Progenitor cell of endocrine pancreas (in vitro differentiated cells): ENCODE data around the gene CCN5. TPM values are rescaled to one million over a fixed set of nuclear protein-coding genes. Genes with fewer than 3 reads are reported as not detected.

Experiments used
- DNase-seq: peaks from one replicate; pipeline ENCODE4 v3.0.0; 2021; ENCODE audit warnings: low spot score; ENCODE audit not compliant: unreplicated experiment
- H3K27ac Mint-ChIP-seq: 2 replicates; pipeline ENCODE4 v1.8.0; 2021; ENCODE audit warnings: mild to moderate bottlenecking, moderate library complexity, mixed read lengths
- H3K27me3 Mint-ChIP-seq: 2 replicates; pipeline ENCODE4 v1.8.0; 2021; ENCODE audit warnings: mixed read lengths
- H3K36me3 Mint-ChIP-seq: 2 replicates; pipeline ENCODE4 v1.8.0; 2022; ENCODE audit warnings: mixed read lengths; ENCODE audit not compliant: insufficient read depth
- H3K4me1 Mint-ChIP-seq: 2 replicates; pipeline ENCODE4 v1.8.0; 2021; ENCODE audit warnings: low read depth, mixed read lengths
- H3K4me3 Mint-ChIP-seq: 2 replicates; pipeline ENCODE4 v1.8.0; 2021; ENCODE audit warnings: low read depth, mild to moderate bottlenecking, moderate library complexity, mixed read lengths
- H3K9me3 Mint-ChIP-seq: 2 replicates; pipeline ENCODE4 v1.8.0; 2021; ENCODE audit warnings: low read depth, mixed read lengths
- CTCF ChIP-seq: fragments of 200-600 bp; sonication (generic); IDR thresholded peaks from one replicate; pipeline ENCODE4 v1.5.0; 2021; ENCODE audit warnings: antibody characterized with exemption, mild to moderate bottlenecking; ENCODE audit not compliant: unreplicated experiment
- total RNA-seq: library from RNA; stranded (reverse); gene quantifications from 2 replicates; pipeline ENCODE4 v1.2.1, GENCODE V29; 2021

CCN5 gene
- total RNA-seq, 1 donor from 2014 or later: not detected

DNA sequence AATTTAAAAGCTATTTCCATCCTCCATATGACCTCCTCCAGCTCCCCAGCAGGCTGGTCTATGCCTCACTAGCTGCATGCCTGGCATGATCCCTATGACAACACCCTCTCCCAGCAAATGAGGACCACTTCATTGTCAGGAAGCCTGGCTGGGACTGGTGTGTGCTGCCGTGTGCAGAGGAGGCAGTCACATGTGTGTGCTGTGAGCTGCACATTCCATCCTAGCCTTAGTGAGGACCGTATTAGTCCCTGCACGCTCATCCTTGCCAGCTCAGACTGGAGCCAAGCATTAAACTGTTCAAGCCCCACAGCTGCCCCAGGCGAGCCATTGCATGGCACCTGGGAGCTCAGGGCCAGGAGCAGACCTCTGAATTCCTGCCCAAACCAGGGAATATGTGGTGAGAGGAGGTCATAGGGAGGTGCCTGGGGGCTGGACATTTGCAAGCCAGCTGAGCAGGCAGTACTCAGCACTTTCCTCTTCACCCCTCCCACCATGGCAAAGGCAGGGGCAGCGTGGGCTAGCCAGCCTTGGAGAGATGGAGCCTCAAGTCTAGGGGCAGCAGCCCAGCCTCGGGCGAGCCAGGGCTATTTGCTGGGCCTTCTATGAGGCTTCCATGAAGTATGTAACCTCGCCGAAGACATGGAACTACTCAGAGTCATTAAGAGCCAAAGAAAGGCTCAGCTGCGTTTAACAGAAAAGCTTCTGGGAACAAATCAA, 8.7 kb upstream of the CCN5 start:
- H3K4me1 Mint-ChIP-seq: no peaks in the 10 kb centered on the region
- TF ChIP-seq CTCF: no peak
- DNase-seq: no peak
- no peak overlapping the region for H3K4me3 Mint-ChIP-seq
- H3K36me3 Mint-ChIP-seq: no peaks in the 10 kb centered on the region
- H3K27me3 Mint-ChIP-seq: peaks cover 10% of the 10 kb centered on the region
- no peak overlapping the region for H3K27ac Mint-ChIP-seq
- no peaks in the 10 kb centered on the region for H3K9me3 Mint-ChIP-seq

DNA sequence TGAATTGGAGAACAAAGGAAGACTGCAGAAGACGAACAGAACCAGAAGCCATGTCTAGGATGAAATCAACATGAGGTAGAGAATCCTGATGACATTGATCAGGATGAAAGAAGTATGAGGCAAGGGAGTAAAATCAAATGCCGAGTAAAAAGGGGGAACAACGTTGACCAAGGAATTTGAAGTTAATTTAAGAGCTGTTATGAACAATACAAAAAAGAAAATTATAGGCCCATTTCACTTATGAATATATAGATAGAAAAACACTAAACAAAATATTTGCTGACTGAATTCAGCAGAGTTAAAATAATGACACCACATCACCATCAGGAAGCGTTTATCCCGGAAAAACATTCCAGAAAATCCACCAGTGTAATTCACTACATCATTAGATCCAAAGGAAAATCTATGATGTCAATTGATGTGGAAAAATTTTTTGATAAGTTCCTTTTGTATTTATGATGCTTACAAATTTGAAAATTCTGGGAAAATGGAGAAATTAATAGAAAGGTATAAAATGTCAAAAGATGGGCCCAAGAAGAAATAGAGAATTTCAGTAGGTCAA, 8.1 kb upstream of the CCN5 start:
- no peaks in the 10 kb centered on the region for H3K36me3 Mint-ChIP-seq
- H3K4me1 Mint-ChIP-seq: no peaks in the 10 kb centered on the region
- no peak overlapping the region for H3K4me3 Mint-ChIP-seq
- no peaks in the 10 kb centered on the region for H3K9me3 Mint-ChIP-seq
- no peak for DNase-seq
- peaks cover 15% of the 10 kb centered on the region for H3K27me3 Mint-ChIP-seq
- no peak for TF ChIP-seq CTCF
- no peak overlapping the region for H3K27ac Mint-ChIP-seq

DNA sequence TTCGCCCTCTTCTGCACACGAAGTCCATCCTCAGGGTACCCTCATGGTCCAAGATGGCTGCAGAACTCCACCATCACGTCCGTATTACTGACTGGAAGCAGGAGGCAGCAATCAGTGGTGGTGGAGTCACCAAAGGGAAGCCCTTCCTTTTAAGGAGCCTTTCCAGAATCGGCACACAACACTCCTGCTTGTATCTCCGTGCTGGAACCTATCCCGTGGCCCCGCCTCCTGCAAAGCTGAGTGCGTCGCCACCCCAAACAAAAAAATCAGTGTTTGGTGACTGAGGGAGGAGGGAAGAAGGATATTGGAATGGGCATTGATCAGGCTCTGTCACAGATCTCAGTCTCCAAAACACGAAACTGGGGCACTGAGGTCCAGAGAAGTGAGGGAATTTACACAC, 5.8 kb upstream of the CCN5 start:
- DNase-seq: no peak
- H3K27ac Mint-ChIP-seq: no peak overlapping the region
- no peaks in the 10 kb centered on the region for H3K9me3 Mint-ChIP-seq
- no peak overlapping the region for H3K4me3 Mint-ChIP-seq
- H3K36me3 Mint-ChIP-seq: no peaks in the 10 kb centered on the region
- no peak for TF ChIP-seq CTCF
- H3K4me1 Mint-ChIP-seq: no peaks in the 10 kb centered on the region
- peaks cover 20% of the 10 kb centered on the region for H3K27me3 Mint-ChIP-seq

GRCh38 chr20:44709797-44710196, 5.4 kb upstream of the CCN5 start:
- no peaks in the 10 kb centered on the region for H3K36me3 Mint-ChIP-seq
- peaks cover 20% of the 10 kb centered on the region for H3K27me3 Mint-ChIP-seq
- H3K9me3 Mint-ChIP-seq: no peaks in the 10 kb centered on the region
- H3K4me3 Mint-ChIP-seq: no peak overlapping the region
- H3K27ac Mint-ChIP-seq: no peak overlapping the region
- no peaks in the 10 kb centered on the region for H3K4me1 Mint-ChIP-seq
- no peak for TF ChIP-seq CTCF
- no peak for DNase-seq

GRCh38 chr20:44711237-44711636, 3.9 kb upstream of the CCN5 start:
- Mint-ChIP-seq H3K9me3 (no peaks in the 10 kb centered on the region), H3K27me3 (peaks cover 15% of the 10 kb centered on the region), H3K4me1 (no peaks in the 10 kb centered on the region), H3K27ac (no peak overlapping the region), H3K36me3 (no peaks in the 10 kb centered on the region), H3K4me3 (no peak overlapping the region)
- DNase-seq: no peak
- no peak for TF ChIP-seq CTCF
